ENCODE measurements around the gene CNOT6L.
A peak's percentile ranks its signal among the peaks of the same experiment; 100 is the strongest.
"Not testable (repeated sequence)": the region's sequence is repeated elsewhere in the genome, so short reads cannot be mapped to it uniquely, and the experiment has no call there.

The CNOT6L gene

GRCh38 chr4:77819843-77820648, 878 bp upstream of the CNOT6L start:
- peak; percentile 96 for DNase-seq

DNA sequence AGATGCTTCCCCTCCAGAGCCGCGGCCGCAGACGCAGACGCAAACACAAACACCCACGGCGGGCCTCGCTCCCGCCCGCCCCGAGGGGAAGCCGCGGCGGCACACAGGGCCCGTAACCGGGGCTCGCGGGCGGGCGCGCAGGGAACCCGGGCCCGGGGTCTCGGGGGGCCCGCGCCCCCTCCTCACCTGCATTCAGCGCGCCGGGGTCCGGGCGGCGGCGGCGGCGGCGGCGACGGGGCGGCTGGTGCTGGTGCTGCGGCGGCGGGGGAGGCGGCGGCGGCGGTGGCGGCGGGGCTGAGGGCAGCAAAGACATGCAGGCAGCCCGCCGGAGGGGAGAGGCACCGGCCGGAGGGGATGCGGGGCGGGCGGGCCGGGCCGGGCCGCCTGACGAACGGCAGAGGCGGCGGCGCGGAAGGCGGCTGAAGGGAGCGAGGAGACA, 255 bp upstream of the CNOT6L start:
- DNase-seq = no peak

GRCh38 chr4:77818073-77818601, 1.0 kb downstream of the CNOT6L start:
- peak; percentile 55 for DNase-seq

GRCh38 chr4:77817304-77818072, 1.7 kb downstream of the CNOT6L start:
- no peak for DNase-seq

GRCh38 chr4:77816546-77816945, 2.6 kb downstream of the CNOT6L start:
- DNase-seq = no peak

- no peak for DNase-seq
Observed at GRCh38 chr4:77815636-77816035, 3.5 kb downstream of the CNOT6L start.

DNA sequence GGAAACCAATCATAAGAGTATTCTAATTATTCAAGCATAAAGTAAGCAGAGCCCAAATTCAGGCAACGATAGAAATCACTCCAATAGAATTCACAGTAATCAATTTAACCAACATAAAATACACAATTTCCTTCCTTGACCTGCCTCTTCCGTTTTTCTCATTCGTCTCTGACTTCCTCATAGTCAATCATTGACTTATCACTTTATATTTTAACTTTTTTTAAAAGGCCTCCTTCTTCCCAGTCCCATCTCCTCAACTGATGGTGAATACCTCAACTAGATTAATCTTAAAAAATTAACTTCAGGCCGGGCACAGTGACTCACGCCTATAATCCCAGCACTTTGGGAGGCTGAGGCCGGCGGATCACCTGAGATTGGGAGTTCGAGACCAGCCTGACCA, 13.3 kb downstream of the CNOT6L start:
- DNase-seq = no peak

DNA sequence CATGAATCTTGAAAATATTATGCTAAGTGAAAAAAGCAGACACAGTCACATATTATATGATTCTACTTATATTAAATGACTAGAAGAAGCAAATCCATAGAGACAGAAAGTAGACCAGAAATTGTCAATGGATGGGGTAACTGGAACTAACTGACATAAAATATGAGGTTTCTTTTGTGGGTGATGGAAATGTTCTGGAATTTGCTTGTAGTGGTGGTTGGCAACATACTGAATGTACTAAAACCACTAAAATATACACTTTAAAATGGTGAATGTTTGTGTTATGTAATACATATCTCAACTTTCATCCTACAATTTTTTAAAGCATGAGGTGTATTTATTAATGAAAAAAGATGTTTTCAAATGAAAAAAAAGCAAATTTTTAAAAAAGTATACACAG, 14.7 kb downstream of the CNOT6L start:
- DNase-seq = no peak

DNA sequence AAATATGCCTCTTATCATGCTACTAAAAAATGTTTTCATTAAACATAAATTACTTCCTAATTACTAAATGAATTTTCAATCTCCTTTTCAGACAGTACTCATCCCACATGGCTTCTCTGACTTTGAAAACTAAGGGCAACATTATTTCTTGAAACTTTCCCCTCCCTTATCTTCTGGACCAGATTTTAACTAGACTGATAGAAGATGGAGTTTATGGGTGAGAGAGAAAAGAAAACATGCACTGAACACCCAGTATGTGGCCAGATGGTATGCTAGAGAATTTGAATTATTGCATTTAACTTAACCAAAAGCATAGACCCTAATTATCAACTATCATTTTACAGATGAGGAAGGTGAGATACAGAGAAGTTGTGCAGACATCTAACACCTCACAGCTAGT, 16.8 kb downstream of the CNOT6L start:
- no peak for DNase-seq

DNA sequence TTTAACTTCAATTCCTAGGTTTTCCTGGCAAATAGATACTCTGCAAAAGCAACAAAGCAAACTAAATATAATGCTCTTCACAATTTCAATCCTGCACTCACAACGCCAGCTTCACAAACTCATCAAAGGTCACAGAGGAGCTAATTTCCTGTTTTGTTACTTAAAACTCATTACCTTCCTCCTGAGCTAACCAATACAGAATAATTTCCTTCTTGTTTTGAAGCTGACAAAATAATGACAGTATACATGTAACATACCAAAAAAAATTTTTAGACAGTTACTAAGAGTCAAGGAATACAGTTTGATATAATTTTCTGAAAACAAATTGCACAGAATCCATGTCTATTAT, 17.9 kb downstream of the CNOT6L start:
- DNase-seq = peak; percentile 44

DNA sequence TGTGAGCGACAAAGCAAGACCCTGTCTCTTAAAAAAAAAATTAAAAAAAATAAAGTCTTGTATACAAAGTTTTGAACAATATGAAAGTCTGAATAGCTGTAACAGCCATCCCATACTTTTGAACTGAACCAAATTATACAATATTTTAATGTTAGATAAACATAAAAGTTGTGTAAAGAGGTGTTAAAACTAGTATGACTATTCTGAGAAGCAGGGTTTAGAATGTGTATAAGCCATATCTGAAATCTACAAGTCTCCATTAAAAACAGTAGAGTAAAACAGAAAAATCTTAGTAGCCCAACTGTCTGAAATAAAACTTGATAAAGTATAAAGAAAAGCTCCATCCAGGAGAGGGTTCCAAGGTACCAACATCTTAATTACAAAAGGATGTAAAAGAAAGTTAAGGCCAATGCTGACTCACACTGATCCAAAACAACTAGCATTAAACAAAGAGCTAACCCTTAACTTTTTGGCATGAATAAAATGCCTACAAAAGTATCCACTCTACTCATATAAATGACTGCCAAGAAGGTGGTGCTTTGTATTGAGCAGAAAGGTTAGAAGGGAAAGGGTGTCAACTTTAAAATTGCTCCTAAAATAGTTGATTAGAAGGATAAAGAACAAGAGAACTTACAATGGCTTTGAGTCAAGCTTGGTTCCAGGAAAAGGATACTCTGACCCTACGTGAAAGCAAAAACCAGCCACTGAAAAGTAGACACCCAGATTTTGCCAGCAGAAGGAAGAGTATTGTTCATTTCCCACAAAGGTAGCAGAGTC, 18.5 kb downstream of the CNOT6L start:
- no peak for DNase-seq

DNA sequence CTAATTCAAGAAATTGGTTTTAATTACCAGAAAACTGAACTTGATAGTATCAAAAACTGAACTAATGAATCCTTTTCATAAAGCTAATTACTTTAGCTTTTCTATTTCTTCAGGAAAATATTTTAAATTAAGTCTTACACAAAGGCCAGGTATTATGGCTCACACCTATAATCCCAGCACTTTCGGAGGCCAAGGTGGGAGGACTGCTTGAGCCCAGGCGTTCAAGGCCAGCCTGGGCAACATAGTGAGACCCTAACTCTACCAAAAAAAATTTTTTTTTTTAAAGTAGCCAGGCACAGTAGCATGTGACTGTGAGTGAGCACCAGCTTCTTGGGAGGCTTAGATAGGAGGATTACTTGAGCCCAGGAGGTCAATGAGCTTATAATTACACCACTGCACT, 19.1 kb downstream of the CNOT6L start:
- DNase-seq = no peak

- DNase-seq = no peak
Observed at GRCh38 chr4:77798385-77798784, 20.8 kb downstream of the CNOT6L start.

DNA sequence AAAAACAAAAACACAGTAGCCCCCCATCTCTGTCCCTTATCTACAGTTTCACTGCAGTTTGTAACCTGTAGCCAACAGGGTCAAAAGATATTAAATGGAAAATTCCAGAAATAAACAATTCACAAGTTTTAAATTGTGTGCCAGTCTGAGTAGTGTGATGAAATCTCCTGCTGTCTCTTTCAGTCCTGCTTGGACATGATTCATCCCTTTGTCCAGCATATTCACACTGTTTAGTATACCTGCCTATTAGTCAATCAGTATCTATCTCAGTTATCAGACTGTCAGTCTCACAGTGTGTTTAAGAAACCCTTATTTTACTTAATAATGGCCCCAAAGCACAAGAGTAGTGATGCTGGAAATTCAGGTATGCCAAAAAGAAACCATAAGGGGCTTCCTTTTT, 21.9 kb downstream of the CNOT6L start:
- DNase-seq = no peak

- DNase-seq = no peak
Observed at GRCh38 chr4:77795326-77795725, 23.8 kb downstream of the CNOT6L start.

- no peak for DNase-seq
Observed at GRCh38 chr4:77790146-77790545, 29.0 kb downstream of the CNOT6L start.

GRCh38 chr4:77788990-77789389, 30.2 kb downstream of the CNOT6L start:
- no peak for DNase-seq

GRCh38 chr4:77787969-77788368, 31.2 kb downstream of the CNOT6L start:
- DNase-seq = no peak

GRCh38 chr4:77785669-77786068, 33.5 kb downstream of the CNOT6L start:
- DNase-seq = no peak

GRCh38 chr4:77783895-77784294, 35.3 kb downstream of the CNOT6L start:
- DNase-seq = no peak

DNA sequence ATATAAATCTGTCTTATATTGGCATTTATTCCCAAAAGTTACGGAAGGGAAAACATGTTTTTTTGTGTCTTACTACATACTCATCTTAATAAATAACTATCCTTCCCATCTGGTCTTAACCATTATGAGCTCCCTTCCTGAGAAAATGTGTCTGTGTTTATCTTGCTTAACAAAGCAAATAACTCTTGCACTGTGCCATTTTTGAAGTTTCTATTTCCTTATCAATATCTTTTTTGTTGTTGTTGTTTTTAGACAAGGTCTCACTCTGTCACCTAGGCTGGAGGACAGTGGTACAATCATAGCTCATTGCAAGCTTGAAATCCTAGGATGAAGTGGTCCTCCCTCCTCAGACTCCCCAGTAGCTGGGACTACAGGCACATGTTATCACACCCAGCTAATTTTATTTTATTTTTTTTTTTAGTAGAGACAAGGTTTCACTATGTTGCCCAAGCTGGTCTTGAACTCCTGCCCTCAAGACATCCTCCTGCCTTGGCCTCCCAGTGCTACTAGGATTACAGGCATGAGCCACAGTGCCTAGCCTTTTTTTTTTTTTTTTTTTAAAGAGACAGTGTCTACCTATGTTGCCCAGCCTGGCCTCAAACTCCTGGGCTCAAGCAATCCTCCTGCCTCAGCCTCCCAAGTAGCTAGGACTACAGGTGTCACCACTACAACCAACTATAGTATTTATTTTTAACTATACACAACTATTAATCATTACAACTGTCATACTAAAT, 36.9 kb downstream of the CNOT6L start:
- no peak for DNase-seq

DNA sequence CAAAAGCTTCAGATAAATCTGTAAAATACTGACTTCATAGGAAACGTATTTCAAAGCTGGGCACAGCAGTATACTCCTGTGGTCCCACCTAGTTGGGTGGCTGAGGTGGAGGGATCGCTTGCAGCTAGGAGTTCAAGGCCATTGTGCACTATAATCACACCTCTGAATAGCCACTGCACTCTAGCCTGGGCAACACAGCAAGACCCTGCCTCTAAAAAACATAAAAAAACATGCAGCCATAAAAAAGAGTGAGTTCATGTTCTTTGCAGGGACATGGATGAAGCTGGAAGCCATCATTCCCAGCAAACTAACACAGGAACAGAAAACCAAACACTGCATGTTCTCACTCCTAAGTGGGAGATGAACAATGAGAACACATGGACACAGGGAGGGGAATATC, 38.4 kb downstream of the CNOT6L start:
- not testable (repeated sequence) for DNase-seq
